ENCODE data around the gene CORO2A.

DNA sequence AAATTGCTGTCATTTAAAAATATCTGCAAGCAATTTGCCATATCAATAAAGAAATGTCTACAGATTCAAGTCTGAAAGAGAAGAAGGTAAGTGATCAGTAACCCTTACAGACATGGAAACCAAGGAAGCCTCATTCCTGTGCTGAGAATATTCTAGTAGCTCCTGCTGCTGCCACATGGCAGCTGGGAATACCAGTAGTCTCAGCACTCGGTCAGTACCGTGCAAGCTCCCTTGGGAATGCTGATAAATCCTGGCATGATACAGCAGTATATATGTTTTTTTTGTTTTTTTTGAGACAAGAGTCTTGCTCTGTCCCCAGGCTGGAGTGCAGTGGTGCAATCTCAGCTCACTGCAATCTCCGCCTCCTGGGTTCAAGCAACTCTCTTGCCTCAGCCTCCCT, 108.0 kb downstream of the CORO2A start:
- TF ChIP-seq, protein P1, sequence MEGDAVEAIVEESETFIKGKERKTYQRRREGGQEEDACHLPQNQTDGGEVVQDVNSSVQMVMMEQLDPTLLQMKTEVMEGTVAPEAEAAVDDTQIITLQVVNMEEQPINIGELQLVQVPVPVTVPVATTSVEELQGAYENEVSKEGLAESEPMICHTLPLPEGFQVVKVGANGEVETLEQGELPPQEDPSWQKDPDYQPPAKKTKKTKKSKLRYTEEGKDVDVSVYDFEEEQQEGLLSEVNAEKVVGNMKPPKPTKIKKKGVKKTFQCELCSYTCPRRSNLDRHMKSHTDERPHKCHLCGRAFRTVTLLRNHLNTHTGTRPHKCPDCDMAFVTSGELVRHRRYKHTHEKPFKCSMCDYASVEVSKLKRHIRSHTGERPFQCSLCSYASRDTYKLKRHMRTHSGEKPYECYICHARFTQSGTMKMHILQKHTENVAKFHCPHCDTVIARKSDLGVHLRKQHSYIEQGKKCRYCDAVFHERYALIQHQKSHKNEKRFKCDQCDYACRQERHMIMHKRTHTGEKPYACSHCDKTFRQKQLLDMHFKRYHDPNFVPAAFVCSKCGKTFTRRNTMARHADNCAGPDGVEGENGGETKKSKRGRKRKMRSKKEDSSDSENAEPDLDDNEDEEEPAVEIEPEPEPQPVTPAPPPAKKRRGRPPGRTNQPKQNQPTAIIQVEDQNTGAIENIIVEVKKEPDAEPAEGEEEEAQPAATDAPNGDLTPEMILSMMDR (IDR thresholded peaks at IDR 0.05): no peak
- no peak for TF ChIP-seq EZH2phosphoT487 (IDR thresholded peaks at IDR 0.05)
- TF ChIP-seq EZH2 (IDR thresholded peaks at IDR 0.05): no peak

All from neural progenitor cell (in vitro differentiated cells).